IMR-90 (cell line): ENCODE measurements around the gene OR6S1. TPM values are rescaled to one million over a fixed set of nuclear protein-coding genes. Genes with fewer than 3 reads are reported as not detected.

ENCODE experiments used
- ATAC-seq: fragments of 200-7000 bp; cut with Tn5 transposase; 2 replicates; pipeline ENCODE4 v1.9.1; 2020; ENCODE audit warnings: low read depth, mild to moderate bottlenecking, moderate library complexity
- BruUV-seq: library from RNA; stranded (reverse); fragments of 400-500 nt; replicated peaks from 2 replicates; lab custom pipeline; 2021; lab: Mats Ljungman, UMichigan
- CTCF ChIA-PET: fragments of 300-600 bp; formaldehyde crosslinking; extraction: SDS; loops from one replicate; lab custom pipeline; 2021; ENCODE audit warnings: antibody characterized with exemption; lab: Yijun Ruan, JAX
- POLR2A ChIA-PET: fragments of 300-600 bp; sonication (Branson Sonifier 250); formaldehyde crosslinking; loops from one replicate; lab custom pipeline; 2022; ENCODE audit warnings: antibody characterized with exemption; ENCODE audit not compliant: unreplicated experiment; lab: Charles Lee
- DNase-seq: peaks from one replicate; pipeline ENCODE4 v3.0.0; 2013
- H2AFZ ChIP-seq: replicated peaks from 2 replicates; pipeline ENCODE3; 2013; ENCODE audit warnings: low read length, mild to moderate bottlenecking; ENCODE audit not compliant: poor library complexity
- H2AK5ac ChIP-seq: 2 replicates; pipeline ENCODE4 v1.6.1; 2013; ENCODE audit warnings: low read depth, low read length, inconsistent platforms
- H2AK9ac ChIP-seq: replicated peaks from 2 replicates; pipeline ENCODE3; 2013; ENCODE audit warnings: mild to moderate bottlenecking, low read depth, low read length, moderate library complexity; ENCODE audit not compliant: poor library complexity
- H2BK120ac ChIP-seq: 2 replicates; pipeline ENCODE4 v1.6.1; 2013; ENCODE audit warnings: low read depth, low read length, inconsistent platforms
- H2BK15ac ChIP-seq: 3 replicates; pipeline ENCODE4 v1.6.1; 2013; ENCODE audit warnings: low read depth, low read length, inconsistent platforms
- H2BK20ac ChIP-seq: 2 replicates; pipeline ENCODE4 v1.6.1; 2013; ENCODE audit warnings: low read depth, mild to moderate bottlenecking, inconsistent platforms, low read length, moderate library complexity
- H2BK5ac ChIP-seq: 2 replicates; pipeline ENCODE4 v1.6.1; 2013; ENCODE audit warnings: mild to moderate bottlenecking, low read depth, low read length, inconsistent platforms; ENCODE audit not compliant: poor library complexity, severe bottlenecking
- H3K14ac ChIP-seq: replicated peaks from 2 replicates; pipeline ENCODE4 v1.6.1; 2013; ENCODE audit warnings: low read depth, low read length, inconsistent platforms
- H3K18ac ChIP-seq: 2 replicates; pipeline ENCODE4 v1.6.1; 2013; ENCODE audit warnings: low read depth, low read length, control low read depth
- H3K23ac ChIP-seq: 2 replicates; pipeline ENCODE4 v1.6.1; 2013; ENCODE audit warnings: low read depth, low read length, inconsistent platforms
- H3K27ac ChIP-seq: 2 replicates; pipeline ENCODE4 v1.5.1; 2013; ENCODE audit warnings: mild to moderate bottlenecking, control low read depth, low read length; ENCODE audit not compliant: insufficient read depth
- H3K27me3 ChIP-seq: 2 replicates; pipeline ENCODE4 v1.6.1; 2013; ENCODE audit warnings: low read length; ENCODE audit not compliant: control insufficient read depth, insufficient read depth
- H3K36me3 ChIP-seq: 2 replicates; pipeline ENCODE4 v1.6.1; 2013; ENCODE audit warnings: low read length, mixed read lengths; ENCODE audit not compliant: control insufficient read depth, insufficient read depth
- H3K4ac ChIP-seq: 2 replicates; pipeline ENCODE4 v1.6.1; 2013; ENCODE audit warnings: low read depth, low read length, inconsistent platforms
- H3K4me1 ChIP-seq: 2 replicates; pipeline ENCODE4 v1.6.1; 2013; ENCODE audit warnings: low read length, mixed read lengths; ENCODE audit not compliant: control insufficient read depth, insufficient read depth
- H3K4me2 ChIP-seq: 2 replicates; pipeline ENCODE4 v1.6.1; 2013; ENCODE audit warnings: low read depth, mild to moderate bottlenecking, control low read depth, low read length, moderate library complexity
- H3K4me3 ChIP-seq: 2 replicates; pipeline ENCODE4 v1.5.1; 2013; ENCODE audit warnings: low read depth, mild to moderate bottlenecking, control low read depth, low read length, moderate library complexity; ENCODE audit not compliant: insufficient read depth
- H3K56ac ChIP-seq: 2 replicates; pipeline ENCODE4 v1.6.1; 2013; ENCODE audit warnings: low read length, inconsistent platforms; ENCODE audit not compliant: insufficient read depth; ENCODE audit errors: extremely low read depth
- H3K79me1 ChIP-seq, 2 experiments: 2 replicates each; pipeline ENCODE4 v1.6.1; 2013; ENCODE audit warnings: low read length in 2 of 2, inconsistent platforms in 1 of 2, low read depth in 1 of 2
- H3K9ac ChIP-seq: 2 replicates; pipeline ENCODE4 v1.6.1; 2013; ENCODE audit warnings: low read depth, low read length, control low read depth
- H3K9me1 ChIP-seq: 2 replicates; pipeline ENCODE4 v1.6.1; 2013; ENCODE audit warnings: low read length, inconsistent platforms; ENCODE audit not compliant: insufficient read depth
- H3K9me3 ChIP-seq: 2 replicates; pipeline ENCODE4 v1.6.1; 2013; ENCODE audit warnings: low read length; ENCODE audit not compliant: control insufficient read depth, insufficient read depth
- H4K20me1 ChIP-seq: 2 replicates; pipeline ENCODE4 v1.6.1; 2013; ENCODE audit warnings: low read length, inconsistent platforms; ENCODE audit not compliant: insufficient read depth
- H4K5ac ChIP-seq: 2 replicates; pipeline ENCODE4 v1.6.1; 2013; ENCODE audit warnings: mild to moderate bottlenecking, low read depth, low read length, control low read depth
- H4K8ac ChIP-seq, 2 experiments: 2 replicates each; pipeline ENCODE4 v1.6.1; 2013; ENCODE audit warnings: low read depth in 2 of 2, low read length in 2 of 2, control low read depth in 1 of 2, inconsistent platforms in 1 of 2
- H4K91ac ChIP-seq: 2 replicates; pipeline ENCODE4 v1.6.1; 2013; ENCODE audit warnings: low read depth, low read length, inconsistent platforms; ENCODE audit not compliant: insufficient read depth
- CHD1 ChIP-seq: IDR thresholded peaks from 2 replicates; pipeline ENCODE4 v1.6.1; 2012; ENCODE audit warnings: low read depth, low read length, improper control_type of control experiment
- FOS ChIP-seq: fragments of 150-350 bp; IDR thresholded peaks from 2 replicates; pipeline ENCODE4 v1.6.1; 2016; ENCODE audit warnings: low read depth, low read length
- MAFK ChIP-seq: IDR thresholded peaks from 2 replicates; pipeline ENCODE4 v1.6.1; 2012; ENCODE audit warnings: low read depth, low read length, improper control_type of control experiment
- MAZ ChIP-seq: IDR thresholded peaks from 2 replicates; pipeline ENCODE4 v1.6.1; 2012; ENCODE audit warnings: low read depth, mild to moderate bottlenecking, low read length, improper control_type of control experiment, moderate library complexity, borderline replicate concordance
- NFE2L2 ChIP-seq: fragments of 150-350 bp; IDR thresholded peaks from 2 replicates; pipeline ENCODE4 v1.6.1; 2016; ENCODE audit warnings: low read depth, mild to moderate bottlenecking, low read length
- RFX5 ChIP-seq: IDR thresholded peaks from 2 replicates; pipeline ENCODE4 v1.8.0; 2012; ENCODE audit warnings: low read depth, mild to moderate bottlenecking, low read length, moderate library complexity
- WGBS, 2 experiments: methylation state at CpG; one replicate each; pipeline versions ENCODE4 v1.1.5 to v1.1.7; 2013; ENCODE audit warnings: missing lambda C conversion rate in 2 of 2; ENCODE audit not compliant: insufficient read length in 1 of 2; ENCODE audit errors: extremely low coverage in 2 of 2; 5-methylcytosine and 5-hydroxymethylcytosine counted together
- dilution Hi-C: fragments of 300-500 bp; cut with HindIII; formaldehyde crosslinking; loops from one replicate; pipeline ENCODE4 v1.14.3; 2018; ENCODE audit warnings: low sequenced_read_pairs; ENCODE audit not compliant: unreplicated experiment
- in situ Hi-C: fragments of 300-500 bp; cut with MboI; formaldehyde crosslinking; loops from 3 replicates; pipeline ENCODE4 v1.14.3; 2019; ENCODE audit warnings: low sequenced_read_pairs, inconsistent platforms, mixed read lengths
- intact Hi-C: fragments of 100-400 bp; cut with micrococcal nuclease; formaldehyde crosslinking; loops from 2 replicates; pipeline ENCODE4 v1.10.0; 2022
- polyA plus RNA-seq, 3 experiments: library from polyadenylated mRNA; depleted of rRNA; stranded (reverse); fragments of >200 nt; gene quantifications; 2 replicates each; pipeline ENCODE4 v1.2.3, GENCODE V29; 2012; ENCODE audit warnings: low replicate concordance in 1 of 3
- total RNA-seq: library from RNA; depleted of rRNA; stranded (reverse); fragments of >200 nt; gene quantifications from 2 replicates; pipeline ENCODE4 v1.2.3, GENCODE V29; 2012
- TF ChIP-seq, protein P1 (sequence below): conservative IDR thresholded peaks from 2 replicates; pipeline ENCODE4 v1.5.1; 2012; ENCODE audit warnings: mild to moderate bottlenecking, low read depth, low read length, improper control_type of control experiment
- TF ChIP-seq, protein P2 (sequence below): fragments of 150-350 bp; IDR thresholded peaks from 2 replicates; pipeline ENCODE4 v1.6.1; 2017; ENCODE audit warnings: mild to moderate bottlenecking, antibody characterized with exemption, low read length, low read depth

OR6S1 gene
- total and polyA plus RNA-seq, 2 of the 4 experiments (the other 2 are of a cell fraction), result not detected

DNA sequence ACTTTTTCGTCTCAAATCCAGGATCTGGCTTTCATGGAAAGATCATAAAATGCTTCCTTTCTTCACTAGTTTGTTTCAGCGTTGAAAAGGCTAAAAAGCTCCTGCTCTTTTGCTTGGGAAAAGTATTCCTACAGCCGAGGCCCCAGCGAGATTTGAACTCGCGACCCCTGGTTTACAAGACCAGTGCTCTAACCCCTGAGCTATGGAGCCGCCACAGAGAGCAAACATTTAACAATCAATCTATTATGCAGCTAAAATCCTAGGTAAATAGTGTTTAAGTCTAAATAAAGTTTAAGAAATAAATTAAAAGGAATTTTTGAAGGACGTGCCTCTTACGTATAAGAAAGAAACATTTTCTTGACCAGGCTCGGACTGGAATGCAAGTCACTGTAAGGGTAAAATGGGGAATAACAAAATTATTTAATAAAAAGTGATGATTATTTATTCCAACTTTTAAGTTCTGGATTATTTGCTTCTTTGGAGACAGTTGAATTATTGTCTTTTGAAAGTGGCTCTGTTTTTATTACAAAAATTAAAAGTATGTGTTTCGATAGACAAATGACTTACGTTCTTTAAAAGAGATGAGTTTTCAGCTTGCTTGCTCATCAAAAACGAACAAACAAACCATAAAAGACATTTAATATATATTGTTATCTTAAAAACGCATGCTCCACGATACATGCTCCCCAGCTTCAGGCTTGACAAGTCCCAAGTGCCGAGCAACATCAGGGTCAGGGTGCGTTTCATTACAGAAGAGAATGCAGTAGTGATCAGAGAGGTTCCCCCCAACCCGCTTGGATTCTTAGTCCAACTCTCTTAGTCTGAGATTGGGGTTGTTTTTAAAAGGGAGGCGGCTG is 10.2 kb downstream of the OR6S1 start:
- WGBS, 2 experiments, result no CpG with 5 or more reads among the region's 19 CpGs
- DNase-seq, result peak; percentile 70

More for the DNA sequence above, 10.2 kb downstream of the OR6S1 start:
- no peak overlapping the region for H4K5ac ChIP-seq
- no peak overlapping the region for H3K56ac ChIP-seq
- no peaks in the 10 kb centered on the region for H3K9me3 ChIP-seq
- ChIA-PET POLR2A (interaction anchor here (0.6 kb wide), 1 partner anchor 60 kb away, joined by 4 read pairs; no protein-coding TSS in a partner anchor), CTCF (interaction anchor here (0.6 to 0.8 kb wide), 4 partner anchors 22 to 736 kb away, joined by 3 to 5 read pairs (median 3); no protein-coding TSS in a partner anchor)
- no peak overlapping the region for H3K14ac ChIP-seq
- H4K8ac ChIP-seq, result no peak overlapping the region
- H2BK5ac ChIP-seq, result no peak overlapping the region
- no peaks in the 10 kb centered on the region for H3K9me1 ChIP-seq
- H3K18ac ChIP-seq, result no peak overlapping the region
- no peak overlapping the region for H2AFZ ChIP-seq
- dilution Hi-C loops (no loop called here), in situ Hi-C loops (loop anchor here (5.0 kb wide), 1 partner anchor 51 kb away; the partner anchor contains the start of gene RNASE4), intact Hi-C loops (loop anchor here (2.0 to 5.0 kb wide), 2 partner anchors 18 to 341 kb away; no protein-coding TSS in a partner anchor)
- H3K23ac ChIP-seq, result no peak overlapping the region
- no peak for TF ChIP-seq NFE2L2
- TF ChIP-seq MAFK, result no peak
- TF ChIP-seq, protein P1, sequence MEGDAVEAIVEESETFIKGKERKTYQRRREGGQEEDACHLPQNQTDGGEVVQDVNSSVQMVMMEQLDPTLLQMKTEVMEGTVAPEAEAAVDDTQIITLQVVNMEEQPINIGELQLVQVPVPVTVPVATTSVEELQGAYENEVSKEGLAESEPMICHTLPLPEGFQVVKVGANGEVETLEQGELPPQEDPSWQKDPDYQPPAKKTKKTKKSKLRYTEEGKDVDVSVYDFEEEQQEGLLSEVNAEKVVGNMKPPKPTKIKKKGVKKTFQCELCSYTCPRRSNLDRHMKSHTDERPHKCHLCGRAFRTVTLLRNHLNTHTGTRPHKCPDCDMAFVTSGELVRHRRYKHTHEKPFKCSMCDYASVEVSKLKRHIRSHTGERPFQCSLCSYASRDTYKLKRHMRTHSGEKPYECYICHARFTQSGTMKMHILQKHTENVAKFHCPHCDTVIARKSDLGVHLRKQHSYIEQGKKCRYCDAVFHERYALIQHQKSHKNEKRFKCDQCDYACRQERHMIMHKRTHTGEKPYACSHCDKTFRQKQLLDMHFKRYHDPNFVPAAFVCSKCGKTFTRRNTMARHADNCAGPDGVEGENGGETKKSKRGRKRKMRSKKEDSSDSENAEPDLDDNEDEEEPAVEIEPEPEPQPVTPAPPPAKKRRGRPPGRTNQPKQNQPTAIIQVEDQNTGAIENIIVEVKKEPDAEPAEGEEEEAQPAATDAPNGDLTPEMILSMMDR, result no peak
- TF ChIP-seq CHD1, result no peak
- peak; percentile 88 for TF ChIP-seq FOS
- TF ChIP-seq RFX5, result no peak
- TF ChIP-seq MAZ, result no peak
- TF ChIP-seq, protein P2, sequence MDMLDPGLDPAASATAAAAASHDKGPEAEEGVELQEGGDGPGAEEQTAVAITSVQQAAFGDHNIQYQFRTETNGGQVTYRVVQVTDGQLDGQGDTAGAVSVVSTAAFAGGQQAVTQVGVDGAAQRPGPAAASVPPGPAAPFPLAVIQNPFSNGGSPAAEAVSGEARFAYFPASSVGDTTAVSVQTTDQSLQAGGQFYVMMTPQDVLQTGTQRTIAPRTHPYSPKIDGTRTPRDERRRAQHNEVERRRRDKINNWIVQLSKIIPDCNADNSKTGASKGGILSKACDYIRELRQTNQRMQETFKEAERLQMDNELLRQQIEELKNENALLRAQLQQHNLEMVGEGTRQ, result no peak
- H2BK20ac ChIP-seq, result no peak overlapping the region
- no peak overlapping the region for H3K27ac ChIP-seq
- H2AK5ac ChIP-seq, result no peak overlapping the region
- no peak overlapping the region for H2BK15ac ChIP-seq
- no peak overlapping the region for H4K91ac ChIP-seq
- H3K4me2 ChIP-seq, result peak overlapping the region; percentile 93
- H3K79me1 ChIP-seq, result no peaks in the 10 kb centered on the region
- peaks cover 4% of the 10 kb centered on the region; the same call in 1 of the 2 replicates for H4K20me1 ChIP-seq
- no peak overlapping the region for H3K9ac ChIP-seq
- H3K4me3 ChIP-seq, result peak overlapping the region; percentile 56; the same call in 1 of the 2 replicates
- no peak overlapping the region for H2AK9ac ChIP-seq
- H3K4ac ChIP-seq, result no peak overlapping the region
- no TSS peak for BruUV-seq
- ATAC-seq, result peak; percentile 73
- H2BK120ac ChIP-seq, result no peak overlapping the region
- H3K4me1 ChIP-seq, result peaks cover 4% of the 10 kb centered on the region; the same call in 1 of the 2 replicates
- no peaks in the 10 kb centered on the region for H3K36me3 ChIP-seq
- H3K27me3 ChIP-seq, result peaks cover 4% of the 10 kb centered on the region
